NCI-H1092 (cell line): ENCODE data around the gene PARN.
A peak's percentile ranks its signal among the peaks of the same experiment; 100 is the strongest.
"Not testable (repeated sequence)": the region's sequence is repeated elsewhere in the genome, so short reads cannot be mapped to it uniquely, and the experiment has no call there.

Source experiments
- DNase-seq: peaks from one replicate; lab custom pipeline; 2025; lab: John Stamatoyannopoulos, UW

Gene PARN, protein sequence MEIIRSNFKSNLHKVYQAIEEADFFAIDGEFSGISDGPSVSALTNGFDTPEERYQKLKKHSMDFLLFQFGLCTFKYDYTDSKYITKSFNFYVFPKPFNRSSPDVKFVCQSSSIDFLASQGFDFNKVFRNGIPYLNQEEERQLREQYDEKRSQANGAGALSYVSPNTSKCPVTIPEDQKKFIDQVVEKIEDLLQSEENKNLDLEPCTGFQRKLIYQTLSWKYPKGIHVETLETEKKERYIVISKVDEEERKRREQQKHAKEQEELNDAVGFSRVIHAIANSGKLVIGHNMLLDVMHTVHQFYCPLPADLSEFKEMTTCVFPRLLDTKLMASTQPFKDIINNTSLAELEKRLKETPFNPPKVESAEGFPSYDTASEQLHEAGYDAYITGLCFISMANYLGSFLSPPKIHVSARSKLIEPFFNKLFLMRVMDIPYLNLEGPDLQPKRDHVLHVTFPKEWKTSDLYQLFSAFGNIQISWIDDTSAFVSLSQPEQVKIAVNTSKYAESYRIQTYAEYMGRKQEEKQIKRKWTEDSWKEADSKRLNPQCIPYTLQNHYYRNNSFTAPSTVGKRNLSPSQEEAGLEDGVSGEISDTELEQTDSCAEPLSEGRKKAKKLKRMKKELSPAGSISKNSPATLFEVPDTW

DNA sequence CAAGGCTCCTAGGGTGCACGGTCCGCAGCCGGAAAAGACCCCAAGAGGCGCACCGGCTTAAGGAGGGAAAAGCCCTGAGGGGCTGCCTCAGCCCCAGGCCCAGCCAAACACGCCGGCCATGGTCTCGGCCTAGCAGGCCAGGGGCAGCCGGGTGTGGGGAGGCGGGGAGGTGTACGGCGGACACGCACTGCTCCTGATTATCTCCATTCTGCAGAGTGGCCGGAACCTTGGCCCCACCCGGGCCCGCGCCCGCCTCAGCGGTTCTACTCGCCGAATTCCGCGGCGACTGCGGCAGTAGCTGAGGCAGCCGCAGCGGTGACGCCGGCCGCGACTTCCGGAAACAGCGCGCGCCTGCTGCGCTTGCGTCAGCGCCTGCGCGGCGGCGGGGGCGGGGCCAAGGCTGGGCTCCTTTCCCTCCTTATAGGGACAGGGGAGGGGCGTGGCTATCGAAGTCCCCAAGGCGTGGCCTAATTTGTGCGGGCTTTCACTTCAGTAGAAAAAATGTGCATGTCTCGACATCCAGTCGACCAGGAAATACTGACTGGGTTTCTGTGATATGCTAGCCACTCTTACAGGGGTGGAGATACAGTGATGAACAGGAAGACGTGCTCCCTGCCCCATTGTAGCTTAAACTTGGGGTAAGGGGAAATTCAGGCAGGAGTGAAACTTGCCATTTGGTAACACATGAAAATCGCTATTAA, at the start of gene PARN:
PARN (minus strand) TSS at position 342 of the 701 bp plus-strand sequence; CDS start at position 207, 135 bp downstream.
- DNase-seq: peak; percentile 94

DNA sequence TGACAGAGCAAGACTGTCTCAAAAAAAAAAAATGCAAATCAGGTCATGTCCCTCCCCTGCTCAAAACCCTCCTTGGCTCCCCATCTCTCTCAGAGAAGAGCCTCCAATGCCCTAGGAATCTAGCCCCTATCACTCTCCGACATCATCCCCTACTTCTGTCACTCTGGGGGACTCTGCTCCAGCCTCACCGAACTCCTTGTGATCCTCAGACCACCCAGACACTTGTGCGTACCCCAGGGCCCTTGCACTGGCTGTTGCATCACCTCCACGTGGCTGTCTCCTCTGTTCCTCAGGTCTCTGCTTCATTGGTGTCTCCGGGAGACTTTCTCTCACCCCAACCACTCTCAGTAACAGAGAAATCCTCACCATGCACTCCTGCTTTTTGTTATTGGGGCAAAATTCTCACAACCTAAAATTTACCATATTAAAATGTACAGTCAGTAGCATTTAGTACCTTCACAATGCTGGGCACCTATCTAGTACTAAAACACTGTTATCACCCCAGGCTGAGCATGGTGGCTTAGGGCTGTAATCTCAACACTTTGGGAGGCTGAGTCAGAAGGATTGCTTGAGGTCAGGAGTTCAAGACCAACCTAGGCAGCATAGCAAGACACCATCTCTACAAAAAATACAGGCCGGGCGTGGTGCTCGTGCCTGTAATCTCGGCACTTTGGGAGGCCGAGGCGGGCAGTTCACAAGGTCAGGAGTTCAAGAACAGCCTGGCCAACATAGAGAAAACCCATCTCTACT, 48.9 kb upstream of the PARN start:
- no peak for DNase-seq

DNA sequence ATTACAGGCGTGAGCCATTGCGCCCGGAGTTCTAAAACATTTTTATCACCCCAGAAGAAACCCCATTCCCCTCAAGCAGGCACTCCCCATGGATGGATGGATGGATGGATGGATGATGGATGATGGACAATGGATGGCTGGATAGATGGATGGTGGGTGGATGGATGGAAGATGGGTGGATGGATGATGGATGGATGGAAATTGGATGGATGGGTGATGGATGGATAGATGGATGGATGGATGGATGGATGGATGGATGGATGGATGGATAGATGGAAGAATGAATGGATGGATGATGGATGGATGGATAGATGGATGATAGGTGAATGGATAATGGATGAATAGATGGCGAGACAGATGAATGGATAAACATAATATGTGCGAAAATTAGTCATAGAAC, 47.6 kb upstream of the PARN start:
- no peak for DNase-seq

DNA sequence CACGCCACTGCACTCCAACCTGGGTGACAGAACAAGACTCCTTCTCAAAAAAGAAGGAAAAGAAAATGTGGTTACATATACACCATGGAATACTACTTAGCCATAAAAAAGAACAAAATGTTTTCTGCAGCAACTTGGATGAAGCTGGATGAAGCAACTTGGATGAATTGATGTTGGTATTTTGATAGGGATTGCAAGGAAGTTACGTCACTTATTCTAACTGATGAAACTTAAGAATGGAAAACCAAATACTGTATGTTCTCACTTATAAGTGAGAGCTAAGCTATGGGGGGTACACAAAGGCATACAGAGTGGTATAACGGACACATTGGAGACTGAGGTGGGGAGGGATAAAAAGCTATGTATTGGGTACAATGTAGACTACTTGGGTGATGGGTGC, 46.6 kb upstream of the PARN start:
- no peak for DNase-seq

DNA sequence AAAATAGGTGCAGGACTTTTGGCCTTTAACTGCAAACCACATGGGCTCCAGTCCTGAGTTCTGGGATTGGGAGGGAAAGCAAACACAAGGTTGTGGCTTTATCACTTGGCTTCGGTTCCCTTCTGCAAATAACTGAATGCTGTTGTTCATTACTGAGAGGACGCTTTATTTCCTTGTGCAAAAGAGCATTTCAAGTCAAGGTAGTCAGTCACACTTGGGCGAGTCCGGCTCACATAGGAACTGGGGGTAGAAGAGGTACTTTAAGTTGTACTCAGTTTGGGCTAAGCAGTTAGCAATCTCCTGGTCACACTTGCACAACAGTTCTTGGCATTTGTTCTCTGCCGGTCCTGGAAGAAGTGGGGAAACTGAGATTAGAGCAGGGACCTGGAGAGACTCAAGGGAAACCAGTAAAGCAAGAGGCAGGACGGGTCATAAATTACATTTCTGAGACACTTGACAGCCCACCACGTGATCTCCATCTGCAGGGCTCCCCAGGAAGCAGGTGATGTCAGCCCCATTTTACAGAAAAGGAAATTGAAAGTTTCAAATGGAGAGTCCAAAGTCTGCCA, 42.4 kb upstream of the PARN start:
- DNase-seq: no peak

DNA sequence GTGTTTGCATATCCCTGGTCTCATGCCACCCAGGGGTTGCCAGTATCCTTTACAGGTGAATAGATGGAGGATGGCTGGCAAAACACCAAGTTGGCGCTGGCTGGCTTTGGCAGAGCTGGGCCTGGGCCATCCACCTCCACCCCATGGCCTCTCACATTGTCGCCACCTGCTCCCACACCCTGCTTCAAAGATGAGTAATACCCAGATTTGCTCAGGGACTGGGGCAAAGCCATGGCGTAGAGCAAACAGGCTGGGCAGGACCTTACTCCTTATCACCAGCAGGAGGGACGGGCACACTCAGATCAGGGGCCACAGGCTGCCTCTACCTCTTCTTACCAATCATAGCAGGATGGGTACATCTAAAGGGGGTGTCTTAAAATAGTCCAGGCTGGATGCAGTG, 39.7 kb upstream of the PARN start:
- peak; percentile 1 for DNase-seq

DNA sequence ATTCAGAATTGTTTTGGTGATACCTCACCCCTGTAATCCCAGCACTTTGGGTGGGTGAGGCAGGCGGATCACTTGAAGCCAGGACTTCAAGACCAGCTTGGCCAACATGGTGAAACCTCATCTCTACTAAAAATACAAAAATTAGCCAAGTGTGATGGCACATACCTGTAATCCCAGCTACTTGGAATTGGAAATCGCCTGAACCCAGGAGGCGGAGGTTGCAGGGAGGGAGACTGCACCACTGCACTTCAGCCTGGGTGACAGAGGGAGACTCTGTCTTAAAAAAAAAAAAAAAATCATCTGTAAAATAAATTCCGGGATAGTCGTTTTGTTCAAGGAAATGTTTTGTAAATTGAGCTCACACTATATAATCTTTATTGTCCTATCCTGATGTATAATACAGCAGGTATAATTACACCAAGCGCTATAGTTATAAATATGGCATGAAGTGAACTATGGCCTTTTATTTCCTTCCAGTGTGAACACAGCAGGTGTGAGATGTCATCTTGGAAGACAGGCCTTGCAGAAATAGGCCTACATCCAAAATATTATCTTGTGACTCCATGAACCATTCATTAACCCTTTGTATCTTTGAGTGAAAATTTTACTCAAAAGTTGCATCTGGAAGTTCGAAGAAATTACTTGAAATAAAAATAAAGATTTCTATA, 38.6 kb upstream of the PARN start:
- no peak for DNase-seq

DNA sequence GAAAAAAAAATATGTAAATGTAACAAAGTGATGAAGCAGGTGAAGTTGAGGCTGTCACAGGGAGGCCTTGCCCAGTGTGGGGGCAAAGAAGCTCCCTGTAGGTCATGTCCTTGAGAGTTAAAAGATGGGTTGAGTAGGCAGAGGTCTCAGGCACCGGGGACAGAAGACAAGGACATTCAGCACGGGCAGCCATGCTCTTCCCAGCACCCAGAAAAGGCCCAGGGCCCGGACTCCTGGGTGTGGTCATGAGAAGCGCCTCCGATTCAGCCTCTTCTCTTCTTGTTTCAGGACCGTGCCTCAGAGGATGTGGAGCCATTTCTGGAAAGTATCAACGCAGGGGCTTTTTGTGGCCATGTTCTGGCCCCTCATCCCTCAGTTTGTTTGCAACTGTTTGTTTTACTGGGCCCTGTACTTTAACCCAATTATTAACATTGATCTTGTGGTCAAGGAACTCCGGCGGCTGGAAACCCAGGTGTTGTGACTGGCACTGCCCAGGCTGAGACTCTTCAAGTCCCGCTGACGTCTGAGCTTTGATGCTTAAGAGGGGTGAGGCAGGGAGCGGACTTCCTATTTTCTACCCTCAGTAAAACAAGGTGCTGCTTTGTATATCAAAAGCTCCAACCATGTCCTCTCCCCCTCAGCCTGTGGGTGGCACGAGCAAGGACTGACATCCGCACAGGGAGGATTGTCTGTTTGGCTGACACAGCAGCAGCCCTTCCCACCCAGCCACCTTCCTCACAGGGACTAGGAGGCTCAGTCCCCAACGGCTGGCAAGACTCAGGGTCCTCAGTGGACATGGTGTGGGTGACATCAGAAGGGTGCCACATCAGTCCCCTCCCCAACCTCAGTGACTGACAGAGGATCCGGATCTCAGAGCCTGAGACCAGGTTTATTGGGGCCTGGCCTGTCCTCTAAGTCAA, 37.5 kb upstream of the PARN start:
- no peak for DNase-seq

DNA sequence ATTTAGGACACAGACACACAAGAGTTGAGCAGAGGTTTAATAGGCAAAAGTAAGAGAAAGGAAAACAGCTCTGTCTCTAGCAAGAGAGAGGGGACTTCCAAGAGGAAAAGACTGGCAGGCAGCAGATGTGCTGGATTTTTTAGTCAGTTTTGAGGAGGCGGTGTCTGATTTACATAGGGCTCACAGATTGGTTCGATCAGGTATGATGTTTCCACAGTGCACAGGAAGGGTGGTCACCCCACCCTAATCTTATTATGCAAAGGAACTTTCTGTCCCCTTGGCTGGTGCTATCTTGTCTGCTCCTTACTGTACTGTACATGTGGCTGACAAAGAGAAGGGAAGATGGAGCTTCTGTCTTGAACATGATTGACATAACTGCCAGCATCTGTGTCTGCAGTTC, 28.0 kb upstream of the PARN start:
- DNase-seq: no peak

DNA sequence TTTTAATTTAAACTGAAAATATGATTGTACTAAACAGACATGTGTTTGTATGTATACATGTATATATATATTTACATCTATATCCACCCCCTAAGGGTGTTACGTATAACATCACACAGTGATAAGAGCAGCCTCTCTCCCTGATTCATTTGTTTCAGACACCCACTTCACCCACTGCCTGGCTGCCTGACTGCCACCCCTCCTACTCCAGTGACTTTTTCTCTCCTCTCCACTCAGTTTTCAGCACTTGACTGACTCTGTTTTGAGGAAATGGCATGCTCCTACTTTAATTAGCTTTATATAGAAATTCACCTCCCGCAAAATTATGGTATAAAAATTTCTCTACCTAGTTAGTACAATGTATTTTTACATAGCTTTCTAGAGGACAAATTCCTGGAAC, 22.7 kb upstream of the PARN start:
- no peak for DNase-seq

DNA sequence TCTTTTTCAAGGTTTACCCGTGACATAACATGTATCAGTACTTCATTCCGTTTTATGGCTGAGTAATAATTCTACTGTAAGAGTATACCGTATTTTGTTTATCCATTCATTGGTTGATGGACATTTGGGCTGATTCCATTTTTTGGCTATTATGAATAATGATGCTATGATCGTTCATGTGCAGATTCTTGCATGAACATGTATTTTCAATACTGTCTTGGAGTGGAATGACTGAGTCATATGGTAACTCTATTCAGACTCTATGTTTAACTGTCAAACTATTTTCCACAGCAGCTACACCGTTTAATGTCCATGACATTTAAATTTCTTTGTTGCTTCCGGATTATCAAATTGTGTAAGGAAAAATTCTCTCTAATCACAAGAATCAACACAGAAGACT, 20.6 kb upstream of the PARN start:
- no peak for DNase-seq

DNA sequence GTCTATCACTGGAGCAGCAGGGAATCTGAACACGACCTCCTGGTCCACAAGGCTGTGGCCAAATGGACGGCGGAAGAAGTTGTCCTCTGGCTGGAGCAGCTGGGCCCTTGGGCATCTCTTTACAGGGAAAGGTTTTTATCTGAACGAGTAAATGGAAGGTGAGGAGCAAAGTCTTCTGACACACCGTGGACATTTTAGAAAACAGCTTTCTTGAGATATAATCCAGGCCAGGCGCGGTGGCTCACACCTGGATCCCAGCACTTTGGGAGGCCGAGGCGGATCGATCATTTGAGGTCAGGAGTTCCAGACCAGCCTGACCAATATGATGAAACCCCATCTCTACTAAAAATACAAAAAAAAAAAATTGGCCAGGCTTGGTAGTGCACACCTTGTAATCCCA, 19.8 kb upstream of the PARN start:
- no peak for DNase-seq

DNA sequence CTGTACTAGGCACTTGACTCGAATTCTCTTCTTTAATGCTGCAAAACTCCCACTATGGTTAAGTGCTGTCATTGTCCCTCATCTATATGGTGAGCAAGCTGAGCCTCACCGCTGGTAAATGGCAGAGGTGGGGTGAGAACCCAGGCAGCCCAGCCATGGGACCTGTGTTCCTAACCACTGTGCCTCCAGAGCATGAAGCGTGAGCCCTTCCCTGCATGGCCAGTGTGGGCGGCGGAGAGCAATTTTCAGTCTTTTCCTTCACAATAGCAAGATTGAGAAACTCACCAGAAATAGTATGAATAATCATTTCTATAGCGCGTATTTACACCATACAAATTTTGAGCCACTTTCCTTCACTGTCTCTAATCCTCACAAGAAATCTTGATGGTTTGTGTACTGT, 11.9 kb upstream of the PARN start:
- no peak for DNase-seq

DNA sequence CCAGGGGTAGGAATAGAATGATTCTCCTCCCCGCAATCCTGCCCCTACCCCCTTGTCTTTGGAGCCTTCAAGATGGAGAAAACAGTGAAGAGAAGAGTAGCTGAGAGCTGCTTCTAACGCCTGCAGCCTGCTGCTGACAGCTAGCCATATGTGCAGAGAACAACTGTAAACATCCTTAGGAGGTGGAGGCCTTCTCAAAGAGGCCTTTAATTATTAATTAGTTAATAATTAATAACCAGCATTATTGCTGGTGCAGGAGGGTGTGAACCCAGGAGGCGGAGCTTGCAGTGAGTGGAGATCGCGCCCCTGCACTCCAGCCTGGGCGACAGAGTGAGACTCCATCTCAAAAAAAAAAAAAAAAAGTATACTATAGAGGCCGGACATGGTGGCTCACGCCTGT, 11.1 kb upstream of the PARN start:
- no peak for DNase-seq

DNA sequence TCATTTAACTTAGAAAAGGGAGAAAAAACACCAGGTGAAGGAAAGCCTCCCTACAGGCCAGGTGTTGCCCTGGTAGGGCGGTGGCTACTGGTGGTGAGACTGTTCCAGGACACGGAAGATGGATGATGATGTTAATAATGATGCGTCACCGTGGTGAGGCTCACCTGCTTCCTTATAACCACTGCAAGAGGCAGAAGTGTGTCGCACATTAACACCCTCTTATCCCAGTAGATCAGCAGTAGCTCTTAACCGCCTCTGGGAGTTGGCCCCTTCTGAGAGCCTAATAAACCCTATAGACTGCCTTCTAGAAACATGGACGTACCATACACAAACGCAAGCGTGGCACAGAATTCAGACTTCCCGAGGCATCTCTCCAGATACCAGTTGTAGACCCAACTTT, 10.5 kb upstream of the PARN start:
- DNase-seq: no peak

DNA sequence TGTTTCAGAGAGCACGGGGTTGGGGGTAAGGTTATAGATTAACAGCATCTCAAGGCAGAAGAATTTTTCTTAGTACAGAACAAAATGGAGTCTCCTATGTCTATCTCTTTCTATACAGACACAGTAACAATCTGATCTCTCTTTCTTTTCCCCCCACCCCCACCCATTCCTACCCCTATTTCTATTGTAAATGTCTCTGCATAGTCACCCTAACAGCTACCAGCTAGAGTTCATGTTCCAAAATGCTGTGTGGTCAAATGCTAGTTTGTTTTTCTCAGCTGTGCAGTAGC, 6.8 kb upstream of the PARN start:
- not testable (repeated sequence) for DNase-seq

DNA sequence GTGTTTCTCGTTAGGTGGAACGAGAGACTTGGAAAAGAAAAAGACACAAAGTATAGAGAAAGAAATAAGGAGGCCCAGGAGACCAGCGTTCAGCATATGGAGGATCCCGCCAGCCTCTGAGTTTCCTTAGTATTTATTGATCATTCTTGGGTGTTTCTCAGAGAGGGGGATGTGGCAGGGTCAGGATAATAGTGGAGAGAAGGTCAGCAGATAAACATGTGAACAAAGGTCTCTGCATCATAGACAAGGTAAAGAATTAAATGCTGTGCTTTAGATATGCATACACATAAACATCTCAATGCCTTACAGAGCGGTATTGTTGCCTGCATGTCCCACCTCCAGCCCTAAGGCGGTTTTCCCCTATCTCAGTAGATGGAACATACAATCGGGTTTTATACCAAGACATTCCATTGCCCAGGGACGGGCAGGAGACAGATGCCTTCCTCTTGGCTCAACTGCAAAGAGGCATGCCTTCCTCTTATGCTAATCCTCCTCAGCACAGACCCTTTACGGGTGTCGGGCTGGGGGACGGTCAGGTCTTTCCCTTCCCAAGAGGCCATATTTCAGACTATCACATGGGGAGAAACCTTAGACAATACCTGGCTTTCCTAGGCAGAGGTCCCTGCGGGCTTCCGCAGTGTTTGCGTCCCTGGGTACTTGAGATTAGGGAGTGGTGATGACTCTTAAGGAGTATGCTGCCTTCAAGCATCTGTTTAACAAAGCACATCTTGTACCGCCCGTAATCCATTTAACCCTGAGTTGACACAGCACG, 6.3 kb upstream of the PARN start:
- DNase-seq: not testable (repeated sequence)

DNA sequence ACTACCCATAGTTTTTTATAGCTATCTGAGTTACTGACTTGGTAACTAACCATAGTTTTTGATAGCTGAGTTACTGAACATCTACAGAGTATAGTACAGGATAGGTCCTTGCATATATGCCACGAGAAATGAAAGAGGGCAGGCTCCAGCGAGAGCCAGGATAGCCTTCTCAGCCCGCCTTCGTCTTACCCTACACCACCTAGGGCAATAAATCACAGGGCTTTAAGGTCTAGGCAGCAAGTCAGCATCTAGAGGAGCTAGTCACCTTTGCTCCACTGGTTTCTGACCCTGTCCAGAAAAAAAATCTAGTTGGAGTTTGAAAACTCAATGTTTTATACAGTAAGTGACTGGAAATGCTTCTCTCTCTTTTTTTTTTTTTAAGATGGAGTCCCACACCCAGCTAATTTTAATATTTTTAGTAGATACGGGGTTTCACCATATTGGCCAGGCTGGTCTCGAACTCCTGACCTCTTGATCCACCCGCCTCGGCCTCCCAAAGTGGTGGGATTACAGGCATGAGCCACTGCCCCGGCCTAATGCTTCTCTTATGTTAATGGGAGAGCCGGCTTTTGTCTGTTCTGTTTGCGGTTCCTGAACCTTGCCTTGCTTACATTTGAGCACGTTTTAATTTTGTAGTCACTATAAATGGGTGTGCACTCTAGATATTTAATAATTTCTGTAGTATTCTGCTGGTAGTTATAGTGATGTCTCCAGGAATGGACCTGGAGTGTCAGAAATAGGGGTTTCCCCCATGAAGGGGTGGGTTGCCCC, 5.5 kb upstream of the PARN start:
- no peak for DNase-seq

DNA sequence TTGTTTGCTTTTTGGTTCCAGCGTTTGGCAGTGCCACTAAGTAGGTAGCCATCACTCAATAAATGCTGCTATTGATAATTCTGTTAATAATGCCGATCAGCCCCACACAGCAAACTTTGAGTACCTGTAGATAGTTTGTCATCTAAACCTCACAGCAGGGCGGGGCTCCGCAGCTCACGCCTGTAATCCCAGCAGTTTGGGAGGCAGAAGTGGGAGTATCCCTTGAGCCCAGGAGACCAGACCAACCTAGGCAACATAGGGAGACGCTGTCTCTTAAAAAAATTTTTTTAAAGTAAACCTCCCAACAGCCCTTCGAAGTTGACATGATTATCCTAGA, 4.3 kb upstream of the PARN start:
- no peak for DNase-seq
